NB4 (cell line): ENCODE measurements around the gene CHD6.

ENCODE experiments used
- CTCF ChIP-seq: IDR thresholded peaks from one replicate; pipeline ENCODE4 v1.5.1; 2012; ENCODE audit warnings: low read depth, low read length
- MAX ChIP-seq: IDR thresholded peaks from 2 replicates; pipeline ENCODE4 v1.6.1; 2011; ENCODE audit warnings: low read depth, low read length
- MYC ChIP-seq: IDR thresholded peaks from 2 replicates; pipeline ENCODE4 v1.6.1; 2011; ENCODE audit warnings: low read depth, low read length
- POLR2A ChIP-seq: IDR thresholded peaks from 2 replicates; pipeline ENCODE4 v1.6.1; 2011; ENCODE audit warnings: mild to moderate bottlenecking; ENCODE audit not compliant: insufficient read length; ENCODE audit errors: extremely low read depth

GRCh38 chr20:41375846-41376245, 242.3 kb downstream of the CHD6 start:
- TF ChIP-seq CTCF (no peak), MAX (no peak), POLR2A (no peak), MYC (no peak)
